Measurements from ENCODE around the gene SEMA3F.

Gene SEMA3F

GRCh38 chr3:50174517-50174895, 19.4 kb downstream of the SEMA3F start:
- no peaks in the 10 kb centered on the region for H3K4me1 ChIP-seq (ENCODE audit: control insufficient read depth, insufficient read depth, low read length)

GRCh38 chr3:50174947-50175524, 19.9 kb downstream of the SEMA3F start:
- Histone ChIP-seq H3K9ac (ENCODE audit: low read length) (no peak overlapping the region), H3K27me3 (replicated peaks; ENCODE audit: control insufficient read depth, insufficient read depth, low read length) (peaks cover 12% of the 10 kb centered on the region), H3K9me3 (ENCODE audit: control insufficient read depth, low read length) (no peaks in the 10 kb centered on the region), H3K36me3 (ENCODE audit: control insufficient read depth, insufficient read depth, low read length, severe bottlenecking) (no peaks in the 10 kb centered on the region), H3K4me3 (ENCODE audit: low read length) (no peak overlapping the region), H3K4me1 (ENCODE audit: control insufficient read depth, insufficient read depth, low read length) (no peaks in the 10 kb centered on the region)
- no peak for DNase-seq (ENCODE audit: low read depth)

More at GRCh38 chr3:50174517-50174895, 19.4 kb downstream of the SEMA3F start:
- no peak for DNase-seq (ENCODE audit: low read depth)
- H3K36me3 ChIP-seq (ENCODE audit: control insufficient read depth, insufficient read depth, low read length, severe bottlenecking), result no peaks in the 10 kb centered on the region
- H3K9ac ChIP-seq (ENCODE audit: low read length), result no peak overlapping the region
- H3K27me3 ChIP-seq (replicated peaks; ENCODE audit: control insufficient read depth, insufficient read depth, low read length), result peaks cover 12% of the 10 kb centered on the region
- no peak overlapping the region for H3K4me3 ChIP-seq (ENCODE audit: low read length)
- no peaks in the 10 kb centered on the region for H3K9me3 ChIP-seq (ENCODE audit: control insufficient read depth, low read length)

GRCh38 chr3:50177346-50177745, 22.2 kb downstream of the SEMA3F start:
- no peak for DNase-seq (ENCODE audit: low read depth)
- no peaks in the 10 kb centered on the region for H3K36me3 ChIP-seq (ENCODE audit: control insufficient read depth, insufficient read depth, low read length, severe bottlenecking)
- peaks cover 18% of the 10 kb centered on the region for H3K27me3 ChIP-seq (replicated peaks; ENCODE audit: control insufficient read depth, insufficient read depth, low read length)
- H3K9ac ChIP-seq (ENCODE audit: low read length), result no peak overlapping the region
- H3K9me3 ChIP-seq (ENCODE audit: control insufficient read depth, low read length), result no peaks in the 10 kb centered on the region
- H3K4me1 ChIP-seq (ENCODE audit: control insufficient read depth, insufficient read depth, low read length), result no peaks in the 10 kb centered on the region
- H3K4me3 ChIP-seq (ENCODE audit: low read length), result no peak overlapping the region

GRCh38 chr3:50179710-50180109, 24.6 kb downstream of the SEMA3F start:
- no peaks in the 10 kb centered on the region for H3K36me3 ChIP-seq (ENCODE audit: control insufficient read depth, insufficient read depth, low read length, severe bottlenecking)
- H3K4me1 ChIP-seq (ENCODE audit: control insufficient read depth, insufficient read depth, low read length), result no peaks in the 10 kb centered on the region
- H3K27me3 ChIP-seq (replicated peaks; ENCODE audit: control insufficient read depth, insufficient read depth, low read length), result peaks cover 23% of the 10 kb centered on the region
- no peak overlapping the region for H3K4me3 ChIP-seq (ENCODE audit: low read length)
- DNase-seq (ENCODE audit: low read depth), result no peak
- H3K9me3 ChIP-seq (ENCODE audit: control insufficient read depth, low read length), result no peaks in the 10 kb centered on the region
- no peak overlapping the region for H3K9ac ChIP-seq (ENCODE audit: low read length)

GRCh38 chr3:50181985-50182384, 26.9 kb downstream of the SEMA3F start:
- H3K27me3 ChIP-seq (replicated peaks; ENCODE audit: control insufficient read depth, insufficient read depth, low read length), result peaks cover 27% of the 10 kb centered on the region
- H3K4me1 ChIP-seq (ENCODE audit: control insufficient read depth, insufficient read depth, low read length), result no peaks in the 10 kb centered on the region
- no peaks in the 10 kb centered on the region for H3K36me3 ChIP-seq (ENCODE audit: control insufficient read depth, insufficient read depth, low read length, severe bottlenecking)
- H3K4me3 ChIP-seq (ENCODE audit: low read length), result no peak overlapping the region
- no peak overlapping the region for H3K9ac ChIP-seq (ENCODE audit: low read length)
- DNase-seq (ENCODE audit: low read depth), result no peak
- H3K9me3 ChIP-seq (ENCODE audit: control insufficient read depth, low read length), result no peaks in the 10 kb centered on the region

GRCh38 chr3:50182533-50183099, 27.5 kb downstream of the SEMA3F start:
- H3K9ac ChIP-seq (ENCODE audit: low read length), result no peak overlapping the region
- no peaks in the 10 kb centered on the region for H3K36me3 ChIP-seq (ENCODE audit: control insufficient read depth, insufficient read depth, low read length, severe bottlenecking)
- no peaks in the 10 kb centered on the region for H3K4me1 ChIP-seq (ENCODE audit: control insufficient read depth, insufficient read depth, low read length)
- DNase-seq (ENCODE audit: low read depth), result no peak
- no peak overlapping the region for H3K4me3 ChIP-seq (ENCODE audit: low read length)
- peaks cover 27% of the 10 kb centered on the region for H3K27me3 ChIP-seq (replicated peaks; ENCODE audit: control insufficient read depth, insufficient read depth, low read length)
- H3K9me3 ChIP-seq (ENCODE audit: control insufficient read depth, low read length), result no peaks in the 10 kb centered on the region

- no peaks in the 10 kb centered on the region for H3K4me1 ChIP-seq (ENCODE audit: control insufficient read depth, insufficient read depth, low read length)
- no peak for DNase-seq (ENCODE audit: low read depth)
- no peaks in the 10 kb centered on the region for H3K36me3 ChIP-seq (ENCODE audit: control insufficient read depth, insufficient read depth, low read length, severe bottlenecking)
- H3K4me3 ChIP-seq (ENCODE audit: low read length), result no peak overlapping the region
- H3K27me3 ChIP-seq (replicated peaks; ENCODE audit: control insufficient read depth, insufficient read depth, low read length), result peaks cover 27% of the 10 kb centered on the region
- no peaks in the 10 kb centered on the region for H3K9me3 ChIP-seq (ENCODE audit: control insufficient read depth, low read length)
- H3K9ac ChIP-seq (ENCODE audit: low read length), result no peak overlapping the region
Observed at GRCh38 chr3:50183755-50184154, 28.6 kb downstream of the SEMA3F start.

- no peaks in the 10 kb centered on the region for H3K4me1 ChIP-seq (ENCODE audit: control insufficient read depth, insufficient read depth, low read length)
- H3K36me3 ChIP-seq (ENCODE audit: control insufficient read depth, insufficient read depth, low read length, severe bottlenecking), result no peaks in the 10 kb centered on the region
- no peak overlapping the region for H3K4me3 ChIP-seq (ENCODE audit: low read length)
- no peak overlapping the region for H3K9ac ChIP-seq (ENCODE audit: low read length)
- H3K9me3 ChIP-seq (ENCODE audit: control insufficient read depth, low read length), result no peaks in the 10 kb centered on the region
- H3K27me3 ChIP-seq (replicated peaks; ENCODE audit: control insufficient read depth, insufficient read depth, low read length), result peaks cover 27% of the 10 kb centered on the region
- DNase-seq (ENCODE audit: low read depth), result no peak
Observed at GRCh38 chr3:50184242-50184978, 29.3 kb downstream of the SEMA3F start.

GRCh38 chr3:50185230-50185629, 30.1 kb downstream of the SEMA3F start:
- Histone ChIP-seq H3K27me3 (replicated peaks; ENCODE audit: control insufficient read depth, insufficient read depth, low read length) (peaks cover 27% of the 10 kb centered on the region), H3K4me1 (ENCODE audit: control insufficient read depth, insufficient read depth, low read length) (no peaks in the 10 kb centered on the region), H3K36me3 (ENCODE audit: control insufficient read depth, insufficient read depth, low read length, severe bottlenecking) (no peaks in the 10 kb centered on the region), H3K4me3 (ENCODE audit: low read length) (no peak overlapping the region), H3K9me3 (ENCODE audit: control insufficient read depth, low read length) (no peaks in the 10 kb centered on the region), H3K9ac (ENCODE audit: low read length) (no peak overlapping the region)
- no peak for DNase-seq (ENCODE audit: low read depth)

- no peak for DNase-seq (ENCODE audit: low read depth)
Observed at GRCh38 chr3:50186096-50186495, 31.0 kb downstream of the SEMA3F start.

GRCh38 chr3:50187750-50188149, 32.6 kb downstream of the SEMA3F start:
- no peaks in the 10 kb centered on the region for H3K4me1 ChIP-seq (ENCODE audit: control insufficient read depth, insufficient read depth, low read length)
- H3K36me3 ChIP-seq (ENCODE audit: control insufficient read depth, insufficient read depth, low read length, severe bottlenecking), result no peaks in the 10 kb centered on the region
- no peak overlapping the region for H3K4me3 ChIP-seq (ENCODE audit: low read length)
- H3K9me3 ChIP-seq (ENCODE audit: control insufficient read depth, low read length), result no peaks in the 10 kb centered on the region
- DNase-seq (ENCODE audit: low read depth), result no peak
- no peak overlapping the region for H3K9ac ChIP-seq (ENCODE audit: low read length)
- peaks cover 32% of the 10 kb centered on the region for H3K27me3 ChIP-seq (replicated peaks; ENCODE audit: control insufficient read depth, insufficient read depth, low read length)

More at GRCh38 chr3:50186096-50186495, 31.0 kb downstream of the SEMA3F start:
- Histone ChIP-seq H3K9me3 (ENCODE audit: control insufficient read depth, low read length) (no peaks in the 10 kb centered on the region), H3K4me1 (ENCODE audit: control insufficient read depth, insufficient read depth, low read length) (no peaks in the 10 kb centered on the region), H3K27me3 (replicated peaks; ENCODE audit: control insufficient read depth, insufficient read depth, low read length) (peaks cover 27% of the 10 kb centered on the region), H3K9ac (ENCODE audit: low read length) (no peak overlapping the region), H3K4me3 (ENCODE audit: low read length) (no peak overlapping the region), H3K36me3 (ENCODE audit: control insufficient read depth, insufficient read depth, low read length, severe bottlenecking) (no peaks in the 10 kb centered on the region)

Data from adipocyte (in vitro differentiated cells).